OCI-LY3 (cell line): ENCODE data around the gene CXXC1.

Experiments used
- EZH2phosphoT487 ChIP-seq: fragments of 200-600 bp; shearing (Covaris generic); IDR thresholded peaks from 2 replicates; pipeline ENCODE4 v1.6.1; 2018; ENCODE audit warnings: antibody characterized with exemption, mixed run types, low read depth
- TF ChIP-seq, protein P1 (sequence below): fragments of 200-600, 300-600 bp; sonication (generic); IDR thresholded peaks from 2 replicates; pipeline ENCODE4 v1.5.1; 2014; ENCODE audit warnings: antibody characterized with exemption, low read length, low read depth

DNA sequence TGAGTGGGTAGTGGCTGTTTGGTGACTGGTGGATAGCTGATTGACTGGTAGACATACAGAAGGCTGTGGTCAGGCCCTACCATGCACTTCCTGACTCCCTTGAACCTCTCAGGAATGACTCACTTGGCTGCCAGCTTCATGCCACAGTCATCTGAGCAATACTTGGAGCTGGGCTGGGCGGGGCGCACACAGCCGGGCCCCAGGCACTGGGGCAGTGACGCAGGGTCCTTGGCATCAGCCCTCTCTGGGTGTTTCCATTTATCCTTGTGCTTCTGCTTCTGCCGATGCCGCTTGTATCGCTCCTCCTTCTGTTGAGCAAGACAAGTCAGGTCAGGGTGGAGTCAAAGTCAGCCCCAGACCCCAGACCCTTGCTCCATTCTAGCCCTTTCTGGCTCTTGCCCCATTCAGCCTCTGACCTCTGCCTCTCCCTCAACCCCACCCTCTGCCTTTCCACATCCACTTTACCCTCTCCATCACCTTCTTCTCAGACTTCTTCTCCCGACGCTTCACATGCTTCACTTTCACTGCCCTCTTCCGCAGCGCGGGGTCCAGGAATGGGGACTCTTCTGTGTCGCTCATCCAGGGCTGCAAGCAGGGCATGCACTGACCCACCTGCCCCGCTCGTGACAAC is 3.1 kb downstream of the CXXC1 start:
- TF ChIP-seq, protein P1, sequence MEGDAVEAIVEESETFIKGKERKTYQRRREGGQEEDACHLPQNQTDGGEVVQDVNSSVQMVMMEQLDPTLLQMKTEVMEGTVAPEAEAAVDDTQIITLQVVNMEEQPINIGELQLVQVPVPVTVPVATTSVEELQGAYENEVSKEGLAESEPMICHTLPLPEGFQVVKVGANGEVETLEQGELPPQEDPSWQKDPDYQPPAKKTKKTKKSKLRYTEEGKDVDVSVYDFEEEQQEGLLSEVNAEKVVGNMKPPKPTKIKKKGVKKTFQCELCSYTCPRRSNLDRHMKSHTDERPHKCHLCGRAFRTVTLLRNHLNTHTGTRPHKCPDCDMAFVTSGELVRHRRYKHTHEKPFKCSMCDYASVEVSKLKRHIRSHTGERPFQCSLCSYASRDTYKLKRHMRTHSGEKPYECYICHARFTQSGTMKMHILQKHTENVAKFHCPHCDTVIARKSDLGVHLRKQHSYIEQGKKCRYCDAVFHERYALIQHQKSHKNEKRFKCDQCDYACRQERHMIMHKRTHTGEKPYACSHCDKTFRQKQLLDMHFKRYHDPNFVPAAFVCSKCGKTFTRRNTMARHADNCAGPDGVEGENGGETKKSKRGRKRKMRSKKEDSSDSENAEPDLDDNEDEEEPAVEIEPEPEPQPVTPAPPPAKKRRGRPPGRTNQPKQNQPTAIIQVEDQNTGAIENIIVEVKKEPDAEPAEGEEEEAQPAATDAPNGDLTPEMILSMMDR, result no peak
- TF ChIP-seq EZH2phosphoT487, result no peak
